Upper lobe of left lung (tissue), 6 donors: ENCODE measurements around the gene SCYL3. TPM values are rescaled to one million over a fixed set of nuclear protein-coding genes. Genes with fewer than 3 reads are reported as not detected.

ENCODE experiments used
- ATAC-seq, 2 donors: fragments of 200-7000 bp; cut with Tn5 transposase; one replicate each; pipeline ENCODE4 v1.9.1; 2022; ENCODE audit warnings: mild to moderate bottlenecking in 2 of 2, moderate library complexity in 2 of 2; ENCODE audit not compliant: low FRiP score in 2 of 2
- DNase-seq, 2 donors: peaks; one replicate each; pipeline ENCODE4 v3.0.0-alpha.2; 2019 to 2020
- H3K27ac ChIP-seq, 4 donors: fragments of 200-600 bp; sonication (generic); one replicate each; pipeline ENCODE4 v1.5.1; 2016 to 2019
- H3K27me3 ChIP-seq, 4 donors: fragments of 200-600 bp; sonication (generic); one replicate each; pipeline ENCODE4 v1.5.1; 2017 to 2019
- H3K36me3 ChIP-seq, 4 donors: fragments of 200-600 bp; sonication (generic); one replicate each; pipeline ENCODE4 v1.5.1; 2016 to 2019
- H3K4me1 ChIP-seq, 4 donors: fragments of 200-600 bp; sonication (generic); one replicate each; pipeline ENCODE4 v1.5.1; 2018 to 2019
- H3K4me3 ChIP-seq, 4 donors: fragments of 200-600 bp; sonication (generic); one replicate each; pipeline ENCODE4 v1.5.1; 2017 to 2019; ENCODE audit warnings: mild to moderate bottlenecking in 2 of 4, moderate library complexity in 1 of 4
- H3K9me3 ChIP-seq, 4 donors: fragments of 200-600 bp; sonication (generic); one replicate each; pipeline ENCODE4 v1.5.1; 2018 to 2019
- CTCF ChIP-seq, 6 experiments: fragments of 450-650 bp in 4 of 6; fragments of 200-600 bp in 2 of 6; sonication (generic) in 2 of 6; IDR thresholded peaks; one replicate each; pipeline ENCODE4 v1.5.1; 2016 to 2019; ENCODE audit warnings: antibody characterized with exemption in 6 of 6
- EP300 ChIP-seq, 4 donors: sonication (generic); formaldehyde crosslinking; IDR thresholded peaks; one replicate each; pipeline ENCODE4 v1.5.1; 2017; ENCODE audit warnings: antibody characterized with exemption in 4 of 4, control low read depth in 2 of 4
- POLR2A ChIP-seq, 4 donors: fragments of 450-650 bp; IDR thresholded peaks; one replicate each; pipeline ENCODE4 v1.5.1; 2016 to 2017; ENCODE audit warnings: antibody characterized with exemption in 4 of 4, mild to moderate bottlenecking in 2 of 4
- POLR2AphosphoS5 ChIP-seq, 2 donors: sonication (generic); formaldehyde crosslinking; IDR thresholded peaks; one replicate each; pipeline ENCODE4 v1.5.1; 2017; ENCODE audit warnings: antibody characterized with exemption in 2 of 2
- WGBS, 2 donors: methylation state at CpG; one replicate each; pipeline ENCODE4 v1.1.5; 2017 to 2018; 5-methylcytosine and 5-hydroxymethylcytosine counted together
- total RNA-seq, 6 donors: library from RNA; depleted of rRNA in 4 of 6; stranded (reverse); fragments of >200 nt in 4 of 6; gene quantifications; one replicate each; pipeline versions ENCODE4 v1.1.0 to v1.2.1, GENCODE V29; 2016 to 2021
- donor health status: DM: no; HTN: no; CAD: no; lungs with moderate emphysema.
- donor health status: DM: no; HTN: yes; CAD: no; lungs with severe emphysema.

SCYL3 gene
- total RNA-seq, 6 donors from 2014 or later: 6.4 to 15.1 (median 10.7) TPM

- Histone ChIP-seq H3K4me1 (no peaks in the 10 kb centered on the region), H3K27ac (no peak overlapping the region), H3K27me3 (no peaks in the 10 kb centered on the region), H3K4me3 (no peak overlapping the region), H3K9me3 (no peaks in the 10 kb centered on the region), H3K36me3 (peaks cover 16 to 88% (median 30%) of the 10 kb centered on the region in 4 donors)
- WGBS, 2 donors: 79 to 82% methylated on average over 5 of the region's 5 CpGs
- TF ChIP-seq POLR2AphosphoS5 (IDR thresholded peaks at IDR 0.05) (no peak), CTCF (IDR thresholded peaks at IDR 0.05) (no peak), EP300 (IDR thresholded peaks at IDR 0.05) (no peak), POLR2A (IDR thresholded peaks at IDR 0.05) (no peak)
- ATAC-seq (no peak), DNase-seq (no peak)
Measured at GRCh38 chr1:169849346-169850022, 44.2 kb downstream of the SCYL3 start.

- H3K9me3 ChIP-seq: no peaks in the 10 kb centered on the region
- ATAC-seq: no peak
- no peak for DNase-seq
- no peak overlapping the region for H3K27ac ChIP-seq
- no peaks in the 10 kb centered on the region for H3K27me3 ChIP-seq
- H3K36me3 ChIP-seq: peaks cover 6 to 85% (median 20%) of the 10 kb centered on the region in 4 donors
- H3K4me1 ChIP-seq: no peaks in the 10 kb centered on the region
- no peak for TF ChIP-seq POLR2AphosphoS5 (IDR thresholded peaks at IDR 0.05)
- no peak for TF ChIP-seq CTCF (IDR thresholded peaks at IDR 0.05)
- no peak for TF ChIP-seq EP300 (IDR thresholded peaks at IDR 0.05)
- no peak for TF ChIP-seq POLR2A (IDR thresholded peaks at IDR 0.05)
- WGBS, 2 donors: 92 to 95% methylated on average over 2 of the region's 2 CpGs
- H3K4me3 ChIP-seq: no peak overlapping the region
Measured at GRCh38 chr1:169848456-169848855, 45.2 kb downstream of the SCYL3 start.

GRCh38 chr1:169844941-169845608, 48.6 kb downstream of the SCYL3 start:
- H3K36me3 ChIP-seq: peaks cover 0 to 63% (median 10%) of the 10 kb centered on the region in 4 donors
- no peak overlapping the region for H3K27ac ChIP-seq
- H3K4me3 ChIP-seq: no peak overlapping the region
- DNase-seq (no peak), ATAC-seq (no peak)
- no peak for TF ChIP-seq POLR2A (IDR thresholded peaks at IDR 0.05)
- WGBS, 2 donors: 96 to 100% methylated on average over 1 of the region's 1 CpG
- no peaks in the 10 kb centered on the region for H3K4me1 ChIP-seq
- no peaks in the 10 kb centered on the region for H3K27me3 ChIP-seq
- no peaks in the 10 kb centered on the region for H3K9me3 ChIP-seq

GRCh38 chr1:169838942-169839341, 54.8 kb downstream of the SCYL3 start:
- H3K9me3 ChIP-seq: peaks cover 0 to 5% (median 1%) of the 10 kb centered on the region in 4 donors
- WGBS, 2 donors: 73 to 74% methylated on average over 4 of the region's 4 CpGs
- peaks cover 0 to 24% (median 0%) of the 10 kb centered on the region in 4 donors for H3K36me3 ChIP-seq
- TF ChIP-seq EP300 (IDR thresholded peaks at IDR 0.05) (no peak), CTCF (IDR thresholded peaks at IDR 0.05) (no peak), POLR2AphosphoS5 (IDR thresholded peaks at IDR 0.05) (no peak), POLR2A (IDR thresholded peaks at IDR 0.05) (no peak)
- ATAC-seq: no peak
- no peak overlapping the region for H3K27ac ChIP-seq
- no peak for DNase-seq
- H3K4me3 ChIP-seq: no peak overlapping the region
- no peaks in the 10 kb centered on the region for H3K4me1 ChIP-seq
- no peaks in the 10 kb centered on the region for H3K27me3 ChIP-seq

- Histone ChIP-seq H3K36me3 (peaks cover 0 to 12% (median 0%) of the 10 kb centered on the region in 4 donors), H3K27ac (no peak overlapping the region), H3K4me1 (no peaks in the 10 kb centered on the region), H3K4me3 (no peak overlapping the region), H3K9me3 (peaks cover 0 to 5% (median 1%) of the 10 kb centered on the region in 4 donors), H3K27me3 (no peaks in the 10 kb centered on the region)
- TF ChIP-seq EP300 (IDR thresholded peaks at IDR 0.05) (no peak), POLR2A (IDR thresholded peaks at IDR 0.05) (no peak), POLR2AphosphoS5 (IDR thresholded peaks at IDR 0.05) (no peak), CTCF (IDR thresholded peaks at IDR 0.05) (no peak)
- WGBS, 2 donors: 86 to 100% methylated on average over 1 of the region's 1 CpG
- ATAC-seq: no peak
- DNase-seq: no peak
Measured at GRCh38 chr1:169836198-169836597, 57.5 kb downstream of the SCYL3 start.
